ENCODE data around the gene NBEA.
"Not testable (repeated sequence)": the region's sequence is repeated elsewhere in the genome, so short reads cannot be mapped to it uniquely, and the experiment has no call there.

The NBEA gene

DNA sequence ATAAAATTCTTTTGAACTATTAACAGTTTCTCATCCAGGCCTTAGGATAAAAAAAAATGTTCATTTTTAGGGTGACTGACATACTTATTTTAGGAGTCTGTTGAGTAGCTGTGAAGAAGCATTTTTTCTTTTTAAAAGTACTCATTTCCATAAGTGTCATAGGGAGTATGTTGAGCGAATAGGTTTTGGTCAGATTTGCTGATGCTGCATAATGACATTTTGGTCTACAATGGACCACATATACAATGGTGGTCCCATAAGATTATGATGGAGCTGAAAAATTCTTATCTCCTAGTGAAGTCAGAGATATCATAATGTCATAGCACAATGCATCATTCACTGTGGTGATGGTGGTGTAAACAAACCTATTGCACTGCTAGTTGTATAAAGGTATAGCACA, 17.4 kb downstream of the NBEA start:
- DNase-seq (ENCODE audit: low read depth, low spot score): no peak

GRCh38 chr13:34964558-34964957, 22.5 kb downstream of the NBEA start:
- no peak for DNase-seq (ENCODE audit: low read depth, low spot score)

- DNase-seq (ENCODE audit: low read depth, low spot score): no peak
Observed at GRCh38 chr13:34967851-34968562, 25.9 kb downstream of the NBEA start.

DNA sequence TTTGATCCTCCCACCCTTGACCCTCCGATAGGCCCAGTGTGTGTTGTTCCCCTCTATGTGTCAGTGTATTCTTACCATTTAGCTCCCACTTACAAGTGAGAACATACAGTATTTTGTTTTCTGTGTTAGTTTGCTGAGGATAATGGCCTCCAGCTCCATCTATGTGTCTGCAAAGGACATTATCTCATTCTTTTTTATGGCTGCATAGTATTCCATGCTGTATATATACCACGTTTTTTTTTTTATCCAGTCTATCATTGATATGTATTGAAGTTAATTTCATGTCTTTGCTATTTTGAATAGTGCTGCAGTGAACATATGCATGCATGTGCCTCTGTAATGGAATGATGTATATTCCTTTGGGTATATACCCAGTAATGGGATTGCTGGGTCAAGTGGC, 27.5 kb downstream of the NBEA start:
- not testable (repeated sequence) for DNase-seq (ENCODE audit: low read depth, low spot score)

- no peak for DNase-seq (ENCODE audit: low read depth, low spot score)
Observed at GRCh38 chr13:34970961-34971360, 28.9 kb downstream of the NBEA start.

DNA sequence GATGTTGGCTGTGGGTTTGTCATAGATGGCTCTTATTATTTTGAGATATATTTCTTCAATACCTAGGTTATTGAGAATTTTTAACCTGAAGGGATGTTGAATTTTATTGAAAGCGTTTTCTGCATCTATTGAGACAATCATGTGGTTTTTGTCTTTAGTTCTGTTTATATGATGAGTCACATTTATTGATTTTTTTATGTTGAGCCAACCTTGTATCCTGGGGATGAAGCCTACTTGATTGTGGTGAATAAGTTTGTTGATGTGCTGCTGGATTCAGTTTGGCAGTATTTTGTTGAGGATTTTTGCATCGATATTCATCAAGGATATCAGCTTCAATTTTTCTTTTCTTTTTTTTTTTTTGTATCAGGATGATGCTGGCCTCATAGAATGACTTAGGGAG, 29.4 kb downstream of the NBEA start:
- DNase-seq (ENCODE audit: low read depth, low spot score): no peak

DNA sequence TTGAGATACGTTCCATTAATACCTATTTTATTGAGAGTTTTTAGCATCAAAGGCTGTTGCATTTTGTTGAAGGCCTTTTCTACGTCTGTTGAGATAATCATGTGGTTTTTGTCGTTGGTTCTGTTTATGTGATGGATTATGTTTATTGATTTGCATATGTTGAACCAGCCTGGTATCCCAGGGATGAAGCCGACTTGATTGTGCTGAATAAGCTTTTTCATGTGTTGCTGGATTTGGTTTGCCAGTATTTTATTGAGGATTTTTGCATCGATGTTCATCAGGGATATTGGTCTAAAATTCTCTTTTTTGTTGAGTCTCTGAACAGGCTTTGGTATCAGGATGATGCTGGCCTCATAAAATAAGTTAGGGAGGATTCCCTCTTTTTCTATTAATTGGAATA, 43.1 kb downstream of the NBEA start:
- DNase-seq (ENCODE audit: low read depth, low spot score): not testable (repeated sequence)

- DNase-seq (ENCODE audit: low read depth, low spot score): no peak
Observed at GRCh38 chr13:34988330-34988791, 46.3 kb downstream of the NBEA start.

GRCh38 chr13:34990399-34991214, 48.5 kb downstream of the NBEA start:
- no peak for DNase-seq (ENCODE audit: low read depth, low spot score)

- DNase-seq (ENCODE audit: low read depth, low spot score): no peak
Observed at GRCh38 chr13:34993470-34993869, 51.4 kb downstream of the NBEA start.

DNA sequence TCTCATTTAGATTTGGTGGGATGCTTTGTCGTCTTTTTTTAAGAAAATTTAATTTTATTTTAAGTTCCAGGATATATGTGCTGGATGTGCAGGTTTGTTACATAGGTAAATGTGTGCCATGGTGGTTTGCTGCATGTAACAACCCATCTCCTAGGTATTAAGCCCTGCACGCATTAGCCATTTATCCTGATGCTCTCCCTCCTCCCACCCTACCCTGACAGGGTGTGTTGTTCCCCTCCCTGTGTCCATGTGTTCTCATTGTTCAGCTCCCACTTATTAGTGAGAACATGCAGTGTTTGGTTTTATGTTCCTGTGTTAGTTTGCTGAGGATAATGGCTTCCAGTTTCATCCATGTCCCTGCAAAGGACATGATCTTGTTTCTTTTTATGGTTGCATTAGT, 61.7 kb downstream of the NBEA start:
- not testable (repeated sequence) for DNase-seq (ENCODE audit: low read depth, low spot score)

- no peak for DNase-seq (ENCODE audit: low read depth, low spot score)
Observed at GRCh38 chr13:35005051-35005450, 63.0 kb downstream of the NBEA start.

- DNase-seq (ENCODE audit: low read depth, low spot score): no peak
Observed at GRCh38 chr13:35014606-35015213, 72.6 kb downstream of the NBEA start.

DNA sequence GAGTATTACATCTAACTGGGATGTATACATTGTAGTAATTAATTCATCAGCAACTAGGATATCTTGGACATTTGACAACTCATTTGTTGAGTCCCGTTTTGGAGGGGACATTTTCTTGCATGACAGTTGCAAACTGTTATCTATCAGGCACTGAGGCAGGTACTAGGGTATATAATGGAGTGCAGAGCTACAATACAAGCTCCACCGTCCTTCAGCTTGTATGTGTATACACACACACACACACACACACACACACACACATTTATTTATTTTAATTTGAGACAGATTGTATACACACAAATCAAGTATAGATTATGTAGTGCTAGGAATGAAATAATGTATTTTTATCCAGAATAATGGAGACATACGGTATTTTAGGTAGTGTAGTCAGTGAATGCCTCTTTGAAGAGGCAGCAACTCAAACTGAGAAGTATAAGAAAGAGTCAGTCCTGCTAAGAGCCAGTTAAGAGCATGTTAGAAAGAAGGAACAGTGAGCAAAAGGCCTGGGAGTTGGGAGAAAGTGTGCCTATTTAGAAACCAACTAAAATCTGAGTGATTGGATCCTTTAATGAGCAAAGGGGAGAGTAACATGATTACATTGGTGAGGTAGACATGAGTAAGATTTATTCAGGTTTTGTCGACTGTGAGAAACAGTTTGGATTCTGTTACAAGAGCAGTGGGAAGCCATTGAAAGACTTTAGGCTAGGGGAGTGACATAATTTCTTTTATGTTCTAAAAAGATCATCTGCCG, 74.5 kb downstream of the NBEA start:
- DNase-seq (ENCODE audit: low read depth, low spot score): no peak

DNA sequence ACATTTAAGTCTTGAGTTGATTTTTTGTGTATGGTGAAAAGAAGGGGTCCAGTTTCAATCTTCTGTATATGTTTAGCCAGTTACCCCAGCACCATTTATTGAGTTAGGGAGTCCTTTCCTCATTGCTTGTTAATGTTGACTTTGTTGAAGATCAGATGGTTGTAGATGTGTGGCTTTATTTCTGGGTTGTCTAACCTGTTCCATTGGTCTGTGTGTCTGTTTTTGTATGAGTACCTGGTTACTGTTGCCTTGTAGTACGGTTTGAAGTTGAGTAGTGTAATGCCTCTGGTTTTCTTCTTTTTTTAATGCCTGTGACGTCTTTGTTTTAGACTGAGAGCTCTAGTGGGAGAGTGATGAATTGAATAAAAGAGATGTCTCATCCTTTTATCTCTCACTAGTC, 83.2 kb downstream of the NBEA start:
- no peak for DNase-seq (ENCODE audit: low read depth, low spot score)

GRCh38 chr13:35028338-35028867, 86.3 kb downstream of the NBEA start:
- no peak for DNase-seq (ENCODE audit: low read depth, low spot score)

GRCh38 chr13:35039012-35039411, 96.9 kb downstream of the NBEA start:
- no peak for DNase-seq (ENCODE audit: low read depth, low spot score)

DNA sequence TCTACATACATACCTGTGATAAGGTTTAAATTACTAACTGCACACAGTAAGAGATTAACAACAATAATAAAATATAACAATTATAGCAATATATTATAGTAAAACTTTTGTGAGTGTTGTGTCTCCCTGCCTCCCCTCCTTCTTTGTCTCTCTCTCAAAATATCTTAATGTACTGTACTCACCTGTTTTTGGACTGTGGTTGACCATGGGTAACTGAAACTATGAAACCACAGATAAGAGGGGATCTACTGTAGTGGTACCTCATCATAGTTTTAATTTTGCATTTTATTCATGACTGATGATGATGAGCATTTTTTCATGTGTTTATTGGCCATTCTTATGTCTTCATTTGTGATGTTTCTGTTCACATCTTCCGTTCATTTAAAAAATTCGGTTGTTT, 104.5 kb downstream of the NBEA start:
- no peak for DNase-seq (ENCODE audit: low read depth, low spot score)

DNA sequence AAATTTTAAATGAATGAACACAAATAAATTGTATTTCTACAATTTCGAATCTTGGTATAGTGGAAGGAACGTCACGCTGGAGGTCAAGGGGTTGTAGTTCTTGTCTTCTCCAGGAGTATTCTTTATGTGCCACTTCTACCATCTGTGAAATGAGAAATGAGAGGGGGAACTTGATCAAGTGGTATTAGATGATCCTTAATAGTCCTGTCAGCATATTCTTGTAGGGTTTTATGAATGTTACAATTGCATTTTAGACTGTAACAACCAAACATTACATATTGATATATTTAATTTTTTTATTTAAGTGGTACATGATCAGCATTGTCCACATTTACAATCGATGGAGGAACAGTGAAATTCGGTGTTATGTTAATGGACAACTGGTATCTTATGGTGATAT, 113.6 kb downstream of the NBEA start:
- DNase-seq (ENCODE audit: low read depth, low spot score): no peak

DNA sequence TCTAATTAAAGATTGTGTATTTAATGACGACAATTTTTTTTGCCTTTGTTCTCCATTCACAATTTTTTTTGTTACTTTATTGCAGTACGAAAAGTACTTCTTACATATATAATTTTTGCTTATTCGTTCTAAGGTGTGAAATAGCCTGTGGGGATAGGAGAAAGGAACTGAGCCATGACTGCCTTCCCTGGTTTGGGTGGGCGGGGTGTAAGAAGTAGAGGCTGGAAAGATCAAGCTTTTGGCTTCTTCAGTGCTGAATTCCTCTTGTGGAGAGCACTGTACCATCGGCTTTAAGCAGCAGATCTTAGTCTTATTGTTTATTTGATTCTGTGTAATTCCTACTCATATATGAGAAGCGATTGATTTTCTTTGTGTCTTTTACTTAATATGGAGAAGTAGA, 115.8 kb downstream of the NBEA start:
- no peak for DNase-seq (ENCODE audit: low read depth, low spot score)

GRCh38 chr13:35058585-35058984, 116.5 kb downstream of the NBEA start:
- DNase-seq (ENCODE audit: low read depth, low spot score): not testable (repeated sequence)

GRCh38 chr13:35086667-35087066, 144.6 kb downstream of the NBEA start:
- DNase-seq (ENCODE audit: low read depth, low spot score): no peak
